Liver (tissue), 9 donors: Measurements from ENCODE around the gene DYNLT2. TPM values are rescaled to one million over a fixed set of nuclear protein-coding genes. Genes with fewer than 3 reads are reported as not detected.

Experiments used
- DNase-seq: peaks from one replicate; pipeline ENCODE4 v3.0.0-alpha.2; 2017; ENCODE audit warnings: low spot score
- H3K27ac ChIP-seq, 2 donors: one replicate each; pipeline ENCODE4 v1.7.0; 2013; ENCODE audit warnings: inconsistent platforms in 2 of 2, low read length in 2 of 2, control low read depth in 1 of 2, low read depth in 1 of 2, mild to moderate bottlenecking in 1 of 2
- H3K27me3 ChIP-seq, 4 donors: one replicate each; pipeline versions ENCODE4 v1.6.1 to v1.7.0; 2013; ENCODE audit warnings: low read length in 3 of 4, inconsistent platforms in 1 of 4, mild to moderate bottlenecking in 1 of 4, moderate library complexity in 1 of 4; ENCODE audit not compliant: control insufficient read depth in 4 of 4, insufficient read depth in 4 of 4
- H3K36me3 ChIP-seq, 4 donors: one replicate each; pipeline versions ENCODE4 v1.6.1 to v1.7.0; 2013; ENCODE audit warnings: low read length in 3 of 4, mild to moderate bottlenecking in 3 of 4, low read depth in 1 of 4, moderate library complexity in 1 of 4; ENCODE audit not compliant: control insufficient read depth in 4 of 4, insufficient read depth in 3 of 4
- H3K4me1 ChIP-seq, 4 donors: one replicate each; pipeline versions ENCODE4 v1.6.1 to v1.7.0; 2013; ENCODE audit warnings: low read length in 3 of 4, mild to moderate bottlenecking in 3 of 4, moderate library complexity in 1 of 4; ENCODE audit not compliant: control insufficient read depth in 4 of 4, insufficient read depth in 4 of 4
- H3K4me3 ChIP-seq, 3 donors: one replicate each; pipeline versions ENCODE4 v1.6.1 to v1.7.0; 2013; ENCODE audit warnings: low read length in 3 of 3, control low read depth in 1 of 3, low read depth in 1 of 3, mild to moderate bottlenecking in 1 of 3
- H3K9ac ChIP-seq, 2 donors: one replicate each; pipeline ENCODE4 v1.7.0; 2013; ENCODE audit warnings: low read length in 2 of 2, mild to moderate bottlenecking in 2 of 2, moderate library complexity in 2 of 2, control low read depth in 1 of 2, low read depth in 1 of 2
- H3K9me3 ChIP-seq, 4 donors: one replicate each; pipeline versions ENCODE4 v1.6.1 to v1.7.0; 2013; ENCODE audit warnings: low read length in 3 of 4; ENCODE audit not compliant: control insufficient read depth in 4 of 4
- EGR1 ChIP-seq, 2 donors: IDR thresholded peaks; 2 replicates each; pipeline ENCODE4 v1.6.1; 2016 to 2018; ENCODE audit warnings: antibody characterized with exemption in 2 of 2, low read depth in 2 of 2
- FOXA1 ChIP-seq: IDR thresholded peaks from 2 replicates; pipeline ENCODE4 v1.6.1; 2016; ENCODE audit warnings: antibody characterized with exemption
- FOXA2 ChIP-seq: IDR thresholded peaks from 2 replicates; pipeline ENCODE4 v1.6.1; 2016; ENCODE audit warnings: antibody characterized with exemption
- GABPA ChIP-seq, 2 donors: IDR thresholded peaks in 1 of 2; conservative IDR thresholded peaks in 1 of 2; 2 replicates each; pipeline ENCODE4 v1.6.1; 2016; ENCODE audit warnings: antibody characterized with exemption in 2 of 2, mild to moderate bottlenecking in 1 of 2, moderate library complexity in 1 of 2
- HNF4A ChIP-seq, 2 donors: conservative IDR thresholded peaks; 2 replicates each; pipeline ENCODE4 v1.6.1; 2016; ENCODE audit warnings: antibody characterized with exemption in 2 of 2, mild to moderate bottlenecking in 2 of 2
- HNF4G ChIP-seq: IDR thresholded peaks from 2 replicates; pipeline ENCODE4 v1.6.1; 2016; ENCODE audit warnings: antibody characterized with exemption
- JUND ChIP-seq, 2 donors: IDR thresholded peaks; 2 replicates each; pipeline ENCODE4 v1.6.1; 2016; ENCODE audit warnings: antibody characterized with exemption in 2 of 2
- NR2F2 ChIP-seq: IDR thresholded peaks from 2 replicates; pipeline ENCODE4 v1.6.1; 2016; ENCODE audit warnings: antibody characterized with exemption
- RAD21 ChIP-seq, 2 donors: IDR thresholded peaks; 2 replicates each; pipeline ENCODE4 v1.6.1; 2016; ENCODE audit warnings: antibody characterized with exemption in 2 of 2, mild to moderate bottlenecking in 2 of 2
- RXRA ChIP-seq, 2 donors: IDR thresholded peaks; 2 replicates each; pipeline ENCODE4 v1.6.1; 2017 to 2018; ENCODE audit warnings: antibody characterized with exemption in 2 of 2, mild to moderate bottlenecking in 1 of 2
- SP1 ChIP-seq: IDR thresholded peaks from 2 replicates; pipeline ENCODE4 v1.6.1; 2018; ENCODE audit warnings: antibody characterized with exemption, mild to moderate bottlenecking
- TAF1 ChIP-seq: conservative IDR thresholded peaks from 2 replicates; pipeline ENCODE4 v1.6.1; 2016; ENCODE audit warnings: antibody characterized with exemption, mild to moderate bottlenecking
- YY1 ChIP-seq: IDR thresholded peaks from 2 replicates; pipeline ENCODE4 v1.6.1; 2016; ENCODE audit warnings: antibody characterized with exemption, mild to moderate bottlenecking
- WGBS: extraction: QIAGEN DNeasy Blood & Tissue Kit; methylation state at CpG from one replicate; pipeline ENCODE4 v1.1.7; 2013; 5-methylcytosine and 5-hydroxymethylcytosine counted together
- polyA plus RNA-seq, 2 donors: library from polyadenylated mRNA; stranded (reverse) in 1 of 2; unstranded in 1 of 2; fragments of 200-250 nt in 1 of 2; fragments of >200 nt in 1 of 2; fragmentation: Nextera tagmentation in 1 of 2; extraction: Ambion mirVana in 1 of 2; gene quantifications; one replicate each; pipeline versions ENCODE4 v1.2.1 to v1.2.3, GENCODE V29; 2013 to 2015
- total RNA-seq, 2 donors: library from RNA; depleted of rRNA; stranded (reverse); fragments of >200 nt; gene quantifications; one replicate each; pipeline ENCODE4 v1.2.3, GENCODE V29; 2014
- TF ChIP-seq, protein P1 (sequence below): fragments of 150-350 bp; IDR thresholded peaks from 2 replicates; pipeline ENCODE4 v1.5.1; 2017; ENCODE audit warnings: improper control_type of control experiment, low read depth, low read length; ENCODE audit not compliant: missing input control
- TF ChIP-seq, protein P2 (sequence below): IDR thresholded peaks from 2 replicates; pipeline ENCODE4 v1.6.1; 2016; ENCODE audit warnings: antibody characterized with exemption
- TF ChIP-seq, protein P3 (sequence below): IDR thresholded peaks from 2 replicates; pipeline ENCODE4 v1.6.1; 2016; ENCODE audit warnings: antibody characterized with exemption
- TF ChIP-seq, protein P4 (sequence below): IDR thresholded peaks from 2 replicates; pipeline ENCODE4 v1.6.1; 2016; ENCODE audit warnings: antibody characterized with exemption, mild to moderate bottlenecking
- TF ChIP-seq, protein P5 (sequence below): IDR thresholded peaks from 2 replicates; pipeline ENCODE4 v1.6.1; 2016; ENCODE audit warnings: antibody characterized with exemption
- donor health status: healthy.
- donor health status: healthy.
- donor health status: healthy.
- donor health status: healthy.
- donor health status: healthy.

DYNLT2 gene
- total and polyA plus RNA-seq, 4 donors: 0.37 to 2.3 (median 1.2) TPM

DNA sequence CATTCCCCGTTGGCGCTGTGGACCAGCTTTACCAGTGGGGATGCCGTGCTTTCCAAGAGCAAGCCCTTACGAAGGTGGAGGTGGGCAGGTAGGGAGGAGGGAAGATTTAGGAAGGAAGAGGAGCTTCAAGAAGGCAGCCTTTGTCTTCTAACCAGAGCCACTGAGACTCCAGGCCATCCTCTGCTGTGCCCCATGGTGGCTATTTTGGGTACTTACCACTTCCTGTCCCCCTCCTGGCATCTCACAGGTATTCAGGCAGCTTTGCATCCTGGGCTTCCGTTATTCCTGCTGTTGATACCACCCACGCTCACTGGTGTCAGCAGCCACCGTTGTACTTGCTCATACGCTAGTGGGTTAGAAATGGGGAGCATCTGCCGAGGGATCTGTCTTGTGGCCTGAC is 23.0 kb upstream of the DYNLT2 start:
- Histone ChIP-seq H3K27me3 (no peaks in the 10 kb centered on the region), H3K4me1 (no peaks in the 10 kb centered on the region), H3K27ac (no peak overlapping the region), H3K9ac (no peak overlapping the region), H3K4me3 (no peak overlapping the region), H3K36me3 (peaks cover 5 to 46% (median 29%) of the 10 kb centered on the region in 4 donors), H3K9me3 (no peaks in the 10 kb centered on the region)
- no peak for DNase-seq
- 96% methylated on average over 9 of the region's 9 CpGs for WGBS
- TF ChIP-seq GABPA (IDR thresholded peaks at IDR 0.05 in 1 of 2, conservative IDR thresholded peaks at IDR 0.05 in 1 of 2) (no peak), NR2F2 (no peak), SP1 (no peak), TAF1 (no peak), RXRA (IDR thresholded peaks at IDR 0.05) (no peak), JUND (IDR thresholded peaks at IDR 0.05) (no peak), HNF4A (conservative IDR thresholded peaks at IDR 0.05) (no peak), EGR1 (IDR thresholded peaks at IDR 0.05; ENCODE audit: low read depth in 2 of 2) (no peak), FOXA2 (no peak), RAD21 (IDR thresholded peaks at IDR 0.05) (no peak), HNF4G (no peak), YY1 (no peak), FOXA1 (no peak)
- TF ChIP-seq, protein P1, sequence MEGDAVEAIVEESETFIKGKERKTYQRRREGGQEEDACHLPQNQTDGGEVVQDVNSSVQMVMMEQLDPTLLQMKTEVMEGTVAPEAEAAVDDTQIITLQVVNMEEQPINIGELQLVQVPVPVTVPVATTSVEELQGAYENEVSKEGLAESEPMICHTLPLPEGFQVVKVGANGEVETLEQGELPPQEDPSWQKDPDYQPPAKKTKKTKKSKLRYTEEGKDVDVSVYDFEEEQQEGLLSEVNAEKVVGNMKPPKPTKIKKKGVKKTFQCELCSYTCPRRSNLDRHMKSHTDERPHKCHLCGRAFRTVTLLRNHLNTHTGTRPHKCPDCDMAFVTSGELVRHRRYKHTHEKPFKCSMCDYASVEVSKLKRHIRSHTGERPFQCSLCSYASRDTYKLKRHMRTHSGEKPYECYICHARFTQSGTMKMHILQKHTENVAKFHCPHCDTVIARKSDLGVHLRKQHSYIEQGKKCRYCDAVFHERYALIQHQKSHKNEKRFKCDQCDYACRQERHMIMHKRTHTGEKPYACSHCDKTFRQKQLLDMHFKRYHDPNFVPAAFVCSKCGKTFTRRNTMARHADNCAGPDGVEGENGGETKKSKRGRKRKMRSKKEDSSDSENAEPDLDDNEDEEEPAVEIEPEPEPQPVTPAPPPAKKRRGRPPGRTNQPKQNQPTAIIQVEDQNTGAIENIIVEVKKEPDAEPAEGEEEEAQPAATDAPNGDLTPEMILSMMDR: no peak
- TF ChIP-seq, protein P2, sequence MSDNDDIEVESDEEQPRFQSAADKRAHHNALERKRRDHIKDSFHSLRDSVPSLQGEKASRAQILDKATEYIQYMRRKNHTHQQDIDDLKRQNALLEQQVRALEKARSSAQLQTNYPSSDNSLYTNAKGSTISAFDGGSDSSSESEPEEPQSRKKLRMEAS: no peak
- TF ChIP-seq, protein P3, sequence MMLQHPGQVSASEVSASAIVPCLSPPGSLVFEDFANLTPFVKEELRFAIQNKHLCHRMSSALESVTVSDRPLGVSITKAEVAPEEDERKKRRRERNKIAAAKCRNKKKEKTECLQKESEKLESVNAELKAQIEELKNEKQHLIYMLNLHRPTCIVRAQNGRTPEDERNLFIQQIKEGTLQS: no peak
- TF ChIP-seq, protein P4, sequence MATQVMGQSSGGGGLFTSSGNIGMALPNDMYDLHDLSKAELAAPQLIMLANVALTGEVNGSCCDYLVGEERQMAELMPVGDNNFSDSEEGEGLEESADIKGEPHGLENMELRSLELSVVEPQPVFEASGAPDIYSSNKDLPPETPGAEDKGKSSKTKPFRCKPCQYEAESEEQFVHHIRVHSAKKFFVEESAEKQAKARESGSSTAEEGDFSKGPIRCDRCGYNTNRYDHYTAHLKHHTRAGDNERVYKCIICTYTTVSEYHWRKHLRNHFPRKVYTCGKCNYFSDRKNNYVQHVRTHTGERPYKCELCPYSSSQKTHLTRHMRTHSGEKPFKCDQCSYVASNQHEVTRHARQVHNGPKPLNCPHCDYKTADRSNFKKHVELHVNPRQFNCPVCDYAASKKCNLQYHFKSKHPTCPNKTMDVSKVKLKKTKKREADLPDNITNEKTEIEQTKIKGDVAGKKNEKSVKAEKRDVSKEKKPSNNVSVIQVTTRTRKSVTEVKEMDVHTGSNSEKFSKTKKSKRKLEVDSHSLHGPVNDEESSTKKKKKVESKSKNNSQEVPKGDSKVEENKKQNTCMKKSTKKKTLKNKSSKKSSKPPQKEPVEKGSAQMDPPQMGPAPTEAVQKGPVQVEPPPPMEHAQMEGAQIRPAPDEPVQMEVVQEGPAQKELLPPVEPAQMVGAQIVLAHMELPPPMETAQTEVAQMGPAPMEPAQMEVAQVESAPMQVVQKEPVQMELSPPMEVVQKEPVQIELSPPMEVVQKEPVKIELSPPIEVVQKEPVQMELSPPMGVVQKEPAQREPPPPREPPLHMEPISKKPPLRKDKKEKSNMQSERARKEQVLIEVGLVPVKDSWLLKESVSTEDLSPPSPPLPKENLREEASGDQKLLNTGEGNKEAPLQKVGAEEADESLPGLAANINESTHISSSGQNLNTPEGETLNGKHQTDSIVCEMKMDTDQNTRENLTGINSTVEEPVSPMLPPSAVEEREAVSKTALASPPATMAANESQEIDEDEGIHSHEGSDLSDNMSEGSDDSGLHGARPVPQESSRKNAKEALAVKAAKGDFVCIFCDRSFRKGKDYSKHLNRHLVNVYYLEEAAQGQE: no peak
- TF ChIP-seq, protein P5, sequence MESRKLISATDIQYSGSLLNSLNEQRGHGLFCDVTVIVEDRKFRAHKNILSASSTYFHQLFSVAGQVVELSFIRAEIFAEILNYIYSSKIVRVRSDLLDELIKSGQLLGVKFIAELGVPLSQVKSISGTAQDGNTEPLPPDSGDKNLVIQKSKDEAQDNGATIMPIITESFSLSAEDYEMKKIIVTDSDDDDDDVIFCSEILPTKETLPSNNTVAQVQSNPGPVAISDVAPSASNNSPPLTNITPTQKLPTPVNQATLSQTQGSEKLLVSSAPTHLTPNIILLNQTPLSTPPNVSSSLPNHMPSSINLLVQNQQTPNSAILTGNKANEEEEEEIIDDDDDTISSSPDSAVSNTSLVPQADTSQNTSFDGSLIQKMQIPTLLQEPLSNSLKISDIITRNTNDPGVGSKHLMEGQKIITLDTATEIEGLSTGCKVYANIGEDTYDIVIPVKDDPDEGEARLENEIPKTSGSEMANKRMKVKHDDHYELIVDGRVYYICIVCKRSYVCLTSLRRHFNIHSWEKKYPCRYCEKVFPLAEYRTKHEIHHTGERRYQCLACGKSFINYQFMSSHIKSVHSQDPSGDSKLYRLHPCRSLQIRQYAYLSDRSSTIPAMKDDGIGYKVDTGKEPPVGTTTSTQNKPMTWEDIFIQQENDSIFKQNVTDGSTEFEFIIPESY: no peak
